Fibroblast of villous mesenchyme (primary cell): ENCODE measurements around the gene ZNF839. TPM values are rescaled to one million over a fixed set of nuclear protein-coding genes. Genes with fewer than 3 reads are reported as not detected.
"Not testable (repeated sequence)": the region's sequence is repeated elsewhere in the genome, so short reads cannot be mapped to it uniquely, and the experiment has no call there.

ENCODE experiments used
- DNase-seq: peaks from one replicate; pipeline ENCODE4 v3.0.0-alpha.2; 2010; ENCODE audit warnings: low read depth
- H3K4me3 ChIP-seq: 2 replicates; pipeline ENCODE4 v1.5.1; 2011; ENCODE audit warnings: low read depth, mild to moderate bottlenecking, low read length
- CTCF ChIP-seq: IDR thresholded peaks from 2 replicates; pipeline ENCODE4 v1.5.1; 2012; ENCODE audit warnings: low read depth, mild to moderate bottlenecking, low read length; ENCODE audit not compliant: insufficient read depth
- total RNA-seq: library from RNA; depleted of rRNA; stranded (reverse); fragments of >200 nt; gene quantifications from 2 replicates; pipeline ENCODE4 v1.2.3, GENCODE V29; 2012

Gene ZNF839
- total RNA-seq, 1 donor = 9.5 TPM

GRCh38 chr14:102292441-102292840 lies 27.1 kb upstream of the ZNF839 start:
- no peak for DNase-seq
- TF ChIP-seq CTCF = no peak
- H3K4me3 ChIP-seq = no peak overlapping the region

GRCh38 chr14:102293781-102294180 lies 25.8 kb upstream of the ZNF839 start:
- no peak for DNase-seq
- no peak overlapping the region for H3K4me3 ChIP-seq
- TF ChIP-seq CTCF = no peak

GRCh38 chr14:102295270-102295669 lies 24.3 kb upstream of the ZNF839 start:
- peak; percentile 42 for TF ChIP-seq CTCF
- no peak overlapping the region for H3K4me3 ChIP-seq

DNA sequence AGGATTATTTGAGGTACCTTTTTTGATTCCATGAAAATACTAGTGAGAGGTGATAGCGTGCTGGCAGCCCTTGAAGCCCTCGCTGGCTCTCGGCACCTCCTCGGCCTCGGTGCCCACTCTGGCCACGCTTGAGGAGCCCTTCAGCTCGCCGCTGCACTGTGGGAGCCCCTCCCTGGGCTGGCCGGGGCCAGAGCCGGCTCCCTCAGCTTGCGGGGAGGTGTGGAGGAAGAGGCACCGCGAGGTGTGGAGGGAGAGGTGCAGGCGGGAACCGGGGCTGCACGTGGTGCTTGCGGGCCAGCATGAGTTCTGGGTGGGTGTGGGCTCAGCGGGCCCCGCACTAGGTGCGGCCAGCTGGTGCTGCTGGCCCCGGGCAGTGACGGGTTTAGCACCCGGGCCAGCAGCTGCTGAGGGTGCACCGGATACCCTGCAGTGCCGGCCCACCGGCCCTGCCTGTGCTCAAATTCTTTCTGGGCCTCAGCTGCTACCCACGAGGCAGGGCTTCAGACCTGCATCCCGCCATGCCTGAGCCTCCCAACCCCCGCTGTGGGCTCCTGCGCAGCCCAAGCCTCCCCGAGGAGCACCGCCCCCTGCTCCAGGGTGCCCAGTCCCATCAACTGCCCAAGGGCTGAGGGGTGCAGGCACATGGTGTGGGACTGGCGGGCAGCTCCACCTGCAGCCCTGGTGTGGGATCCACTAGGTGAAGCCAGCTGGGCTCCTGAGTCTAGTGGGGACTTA lies 21.9 kb upstream of the ZNF839 start:
- TF ChIP-seq CTCF = no peak
- DNase-seq = no peak
- H3K4me3 ChIP-seq = no peak overlapping the region

More at GRCh38 chr14:102295270-102295669, 24.3 kb upstream of the ZNF839 start:
- DNase-seq = no peak

GRCh38 chr14:102298303-102299070 lies 21.1 kb upstream of the ZNF839 start:
- not testable (repeated sequence) for H3K4me3 ChIP-seq

DNA sequence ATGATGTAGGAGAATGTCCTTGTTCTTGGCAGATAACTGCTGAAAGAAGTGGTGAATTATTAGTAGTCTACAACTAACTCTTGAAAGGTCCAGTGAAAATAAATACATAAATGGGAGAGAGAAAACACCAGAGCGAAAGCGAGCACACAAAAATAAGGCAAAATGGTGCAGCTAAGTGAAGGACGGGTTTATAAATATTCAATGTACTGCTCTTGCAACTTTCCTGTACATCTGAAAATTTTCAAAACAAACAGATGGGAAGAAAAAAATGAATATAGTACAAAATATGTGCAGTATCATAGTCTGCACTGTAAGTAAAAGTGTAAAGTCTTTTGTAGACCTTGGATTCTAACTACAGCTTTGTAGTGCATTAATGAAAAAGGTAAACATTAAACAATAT lies 15.9 kb upstream of the ZNF839 start:
- DNase-seq = no peak
- H3K4me3 ChIP-seq = no peak overlapping the region
- TF ChIP-seq CTCF = no peak

More at GRCh38 chr14:102298303-102299070, 21.1 kb upstream of the ZNF839 start:
- not testable (repeated sequence) for DNase-seq
